Measurements from ENCODE around the gene PRKCA.
A peak's percentile ranks its signal among the peaks of the same experiment; 100 is the strongest.

PRKCA gene

DNA sequence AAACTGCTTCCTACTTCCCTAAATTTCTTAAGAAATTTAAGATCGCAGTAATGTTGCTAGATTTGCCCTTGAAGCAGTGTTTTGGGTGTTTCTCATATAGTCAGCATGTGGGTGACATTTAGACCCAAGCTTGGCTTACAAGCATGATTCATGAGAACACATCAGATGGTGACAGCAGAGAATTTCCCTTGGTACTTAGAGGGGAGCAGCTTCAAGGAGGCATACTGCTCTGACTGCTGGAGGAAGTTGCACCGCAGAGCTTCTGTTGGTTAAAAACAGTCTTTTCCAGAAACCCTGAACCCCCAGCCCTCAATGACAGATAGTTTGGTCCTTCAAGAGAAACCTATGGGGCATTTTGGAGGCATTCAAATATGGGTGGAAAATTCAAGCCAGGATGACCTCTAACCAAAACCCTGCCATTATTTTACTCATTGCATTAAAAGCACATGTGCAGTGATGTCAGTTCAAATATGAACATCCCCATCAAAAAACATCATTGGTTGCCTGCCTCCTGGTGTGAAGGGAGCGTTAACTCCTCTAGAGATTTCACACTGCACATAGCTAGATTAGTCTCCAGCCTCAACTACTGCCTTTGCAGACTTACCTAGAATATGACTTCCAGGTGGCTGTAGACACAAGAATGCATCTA is 331.0 kb downstream of the PRKCA start:
- peak in 1 of 5 experiments; percentile 88 for DNase-seq

DNA sequence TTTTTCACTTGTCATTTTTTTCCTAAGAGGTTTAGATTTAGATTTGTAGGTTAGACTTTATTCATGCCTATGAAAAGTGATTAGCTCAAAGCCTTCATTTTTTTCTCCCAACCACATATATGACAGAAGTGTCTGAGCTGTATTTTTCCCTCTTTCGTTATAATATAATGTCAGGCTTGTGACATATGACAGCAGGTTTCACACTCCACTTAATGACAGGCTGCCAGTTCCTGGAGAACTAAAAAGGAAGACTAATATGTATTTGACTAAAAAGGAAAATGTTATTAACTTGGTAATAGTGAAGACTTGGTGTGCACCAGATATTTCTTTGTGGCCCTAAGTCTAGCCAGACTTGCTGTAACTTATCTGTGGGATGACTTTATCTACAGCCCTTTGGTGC is 331.8 kb downstream of the PRKCA start:
- DNase-seq: no peak

DNA sequence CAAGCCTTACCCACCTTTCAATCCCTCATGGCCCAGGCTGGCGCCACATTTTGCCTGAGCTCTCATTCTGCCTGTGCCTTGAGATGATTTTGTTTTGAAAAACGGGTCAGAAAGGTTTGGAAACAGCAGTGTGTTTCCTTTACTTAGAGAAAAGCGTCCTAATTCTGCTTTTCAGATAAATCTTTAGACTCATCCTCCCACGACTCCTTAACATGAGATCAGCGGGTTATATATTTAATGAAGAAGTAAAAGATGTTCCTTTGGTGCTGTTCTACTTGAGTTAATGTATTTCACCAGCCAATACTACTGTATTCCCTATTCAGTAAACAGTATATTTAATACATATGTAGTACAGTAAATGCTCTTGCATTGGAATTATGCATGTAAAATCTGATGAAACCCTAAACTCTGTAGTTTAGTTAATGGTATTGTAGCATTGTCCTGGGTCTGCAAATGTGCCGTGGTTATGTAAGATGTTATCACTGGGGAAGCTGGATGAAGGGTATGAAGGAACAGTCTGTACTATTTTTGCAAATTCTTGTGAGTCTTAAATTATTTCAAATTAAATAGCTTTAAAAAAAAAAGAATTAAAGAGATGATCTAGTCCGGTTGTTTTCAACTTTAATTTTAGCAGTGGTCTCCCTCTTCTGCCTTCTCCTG is 333.1 kb downstream of the PRKCA start:
- DNase-seq: no peak

DNA sequence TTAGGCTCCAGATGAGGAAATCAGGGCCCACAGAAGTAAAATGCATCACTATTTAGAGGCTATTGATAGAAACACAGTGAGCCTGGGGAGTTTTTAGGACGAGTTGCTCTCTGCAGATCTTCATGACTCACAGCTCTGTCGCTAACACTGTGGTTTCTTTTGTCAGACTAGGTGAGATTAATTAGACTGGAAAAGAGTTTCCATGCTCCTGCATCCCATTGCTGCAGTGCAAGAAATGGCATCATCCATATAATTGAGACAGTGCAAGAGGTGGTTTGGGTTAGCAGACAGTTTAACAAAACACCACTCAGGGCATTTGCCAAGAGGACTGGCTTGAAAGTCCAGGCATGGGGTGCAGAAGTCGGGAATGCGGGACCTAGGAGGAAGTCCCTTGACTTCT is 333.7 kb downstream of the PRKCA start:
- peak in 1 of 5 experiments; percentile 13 for DNase-seq

DNA sequence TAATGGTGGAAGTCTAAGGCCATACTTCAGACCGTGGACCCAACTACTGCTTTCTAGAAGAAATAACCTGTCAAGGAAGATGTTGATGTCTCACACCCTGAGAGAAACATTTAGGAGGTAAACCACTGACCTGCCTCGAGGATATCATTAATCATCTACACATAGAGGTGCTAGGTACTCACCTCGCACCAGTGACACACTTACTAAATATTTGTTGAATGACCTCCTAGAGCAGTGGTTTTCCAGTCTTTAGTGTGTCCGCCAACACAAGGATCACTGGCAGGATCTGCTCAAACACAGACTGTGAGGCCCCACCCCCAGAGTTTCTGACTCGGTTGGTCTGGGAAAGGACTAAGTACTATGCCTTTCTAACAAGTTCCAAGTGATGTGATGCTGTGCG is 335.1 kb downstream of the PRKCA start:
- DNase-seq: no peak

DNA sequence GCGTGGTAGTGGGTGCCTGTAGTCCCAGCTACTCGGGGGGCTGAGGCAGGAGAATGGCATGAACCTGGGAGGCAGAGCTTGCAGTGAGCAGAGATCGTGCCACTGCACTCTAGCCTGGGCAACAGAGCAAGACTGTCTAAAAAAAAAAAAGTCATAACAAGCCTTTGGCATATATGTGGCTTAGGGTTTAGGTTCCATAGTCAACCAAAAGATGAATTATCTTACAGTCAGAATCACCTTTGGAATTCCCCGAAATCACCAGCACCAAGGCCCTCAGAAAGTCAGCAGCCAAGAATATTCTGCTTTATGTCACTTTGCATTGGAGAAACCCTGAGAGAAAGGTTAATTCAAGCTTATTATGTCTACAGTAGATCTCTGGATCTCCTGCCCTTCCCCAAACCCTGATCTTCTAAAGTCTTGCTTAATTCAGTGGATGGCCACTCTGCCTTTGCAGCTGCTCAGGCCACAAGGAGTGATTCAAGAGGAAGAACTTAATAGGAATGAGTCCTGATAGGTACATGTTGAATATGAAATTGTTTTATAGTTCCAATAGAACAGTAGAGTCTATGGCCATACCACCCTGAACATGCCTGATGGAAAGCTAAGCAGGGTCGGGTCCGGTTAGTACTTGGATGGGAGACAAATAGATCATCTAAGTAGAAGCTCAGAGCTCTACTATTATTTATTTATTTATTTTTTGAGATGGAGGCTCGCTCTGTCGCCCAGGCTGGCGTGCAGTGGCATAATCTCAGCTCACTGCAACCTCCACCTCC is 336.5 kb downstream of the PRKCA start:
- DNase-seq: peak in 1 of 5 experiments; percentile 19

DNA sequence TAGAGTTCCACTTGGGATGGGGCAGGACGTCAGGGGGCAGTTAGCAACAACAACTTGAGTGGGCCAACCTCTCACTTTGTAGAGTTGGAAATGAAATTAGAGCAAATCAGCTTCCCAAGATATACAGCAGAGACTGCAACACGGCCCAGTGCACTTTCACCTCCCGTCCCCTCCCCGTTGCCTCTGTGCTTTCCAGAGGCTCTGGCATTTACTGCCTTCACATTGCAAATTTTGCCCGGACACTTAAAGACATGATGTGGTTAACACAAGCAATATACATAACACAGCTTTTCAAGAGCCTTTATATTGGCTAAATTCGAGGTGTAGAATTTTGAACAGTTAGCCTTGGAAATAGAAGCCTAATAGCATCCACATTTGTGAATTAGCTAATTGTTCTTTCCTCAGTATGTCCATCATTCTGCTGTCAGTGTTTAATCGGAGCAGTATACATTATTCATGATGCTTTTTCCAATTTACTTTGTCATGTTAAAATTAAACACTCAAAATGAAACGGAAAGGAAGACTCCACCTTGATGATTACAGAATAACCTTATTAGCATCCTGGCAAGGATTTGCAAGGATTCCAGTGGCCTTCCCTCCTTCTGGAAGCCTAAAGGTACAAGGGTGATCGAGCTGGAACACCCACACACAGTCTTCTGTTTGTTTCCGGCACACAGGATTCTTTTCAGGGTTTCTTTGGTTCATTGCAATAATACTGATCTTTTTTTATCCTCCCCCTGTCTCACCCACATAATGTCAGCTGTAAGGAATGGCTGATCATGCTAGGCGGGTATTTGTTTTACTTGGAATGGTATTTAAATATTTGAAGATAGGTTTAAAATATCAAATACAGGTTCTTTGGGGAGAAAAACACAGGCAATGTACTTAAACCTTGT is 341.6 kb downstream of the PRKCA start:
- DNase-seq: no peak

DNA sequence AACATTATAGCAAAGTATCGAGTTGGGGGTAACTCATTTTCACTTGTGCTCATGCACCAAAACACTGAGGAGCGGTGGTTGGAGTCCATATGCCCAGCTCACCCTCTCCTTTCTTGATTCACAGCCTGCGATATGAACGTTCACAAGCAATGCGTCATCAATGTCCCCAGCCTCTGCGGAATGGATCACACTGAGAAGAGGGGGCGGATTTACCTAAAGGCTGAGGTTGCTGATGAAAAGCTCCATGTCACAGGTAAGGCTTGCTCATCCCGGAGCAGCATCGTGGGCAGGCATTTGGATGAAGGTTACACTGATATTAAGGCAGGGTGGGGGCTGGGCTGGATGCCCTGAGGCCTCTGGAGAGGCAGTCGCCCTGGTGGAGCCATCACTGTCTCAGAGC is 342.8 kb downstream of the PRKCA start:
- no peak for DNase-seq

DNA sequence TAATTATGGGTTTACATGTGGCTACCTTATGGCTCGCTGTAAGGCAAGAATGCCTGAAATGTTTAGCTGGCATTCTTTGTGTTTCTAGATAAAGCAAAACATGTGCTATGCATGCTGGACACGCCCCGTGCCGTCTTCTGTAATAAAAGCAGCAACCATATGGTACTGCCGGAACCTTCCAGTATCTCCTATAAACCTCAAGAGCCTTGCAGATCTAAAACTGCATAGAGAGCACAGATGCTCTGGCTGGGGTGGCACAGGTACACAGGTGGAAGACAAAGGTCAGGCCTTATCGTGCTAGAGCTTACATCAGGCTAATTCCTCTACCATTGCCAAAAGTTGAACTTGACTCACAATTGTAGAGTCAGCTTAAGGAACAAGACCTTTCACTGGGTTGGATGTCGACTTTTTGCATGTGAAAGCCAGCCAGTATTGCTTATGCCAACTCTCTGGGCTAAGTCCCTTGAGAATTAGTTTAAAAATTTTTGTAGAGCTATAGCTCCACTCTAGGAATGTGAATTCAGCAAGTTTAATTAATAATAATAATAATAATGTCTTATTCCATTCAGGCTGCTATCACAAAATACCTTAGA is 345.1 kb downstream of the PRKCA start:
- DNase-seq: no peak

DNA sequence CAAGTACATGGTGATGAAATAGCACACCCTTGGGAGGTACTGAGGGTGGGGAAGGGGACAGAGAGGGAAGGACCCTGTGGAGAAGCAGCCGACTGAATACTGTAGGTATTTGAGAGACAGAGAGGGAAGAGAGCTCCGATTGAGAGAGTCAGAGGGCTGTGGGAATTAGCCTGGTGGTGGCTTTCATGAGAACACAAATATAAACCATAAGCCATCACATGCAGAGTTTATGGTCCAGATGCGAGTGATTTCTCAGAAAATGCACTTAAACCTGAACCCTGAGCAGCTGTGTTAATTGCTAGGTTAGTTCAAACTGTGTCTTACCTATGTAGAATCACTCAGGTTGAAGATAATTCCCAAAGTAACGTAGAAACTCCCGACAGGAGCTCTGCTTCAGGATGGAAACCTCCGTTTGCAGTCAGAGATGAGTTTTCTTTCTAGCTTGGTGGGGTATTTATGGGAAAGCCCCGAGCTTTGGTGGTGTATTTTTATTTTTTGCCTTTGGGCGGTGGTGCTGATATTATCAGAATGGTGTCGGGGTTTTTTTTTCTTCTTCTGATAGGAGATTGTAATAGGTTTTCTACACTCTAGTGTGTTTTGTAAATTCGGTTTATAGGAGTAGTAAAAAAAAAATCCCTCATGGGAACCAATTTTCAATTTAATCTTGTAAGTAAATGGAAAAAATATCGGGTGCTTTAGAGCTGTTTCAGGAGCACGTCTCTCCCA is 347.6 kb downstream of the PRKCA start:
- DNase-seq: peak in 2 of 5 experiments; percentile 34 to 70

DNA sequence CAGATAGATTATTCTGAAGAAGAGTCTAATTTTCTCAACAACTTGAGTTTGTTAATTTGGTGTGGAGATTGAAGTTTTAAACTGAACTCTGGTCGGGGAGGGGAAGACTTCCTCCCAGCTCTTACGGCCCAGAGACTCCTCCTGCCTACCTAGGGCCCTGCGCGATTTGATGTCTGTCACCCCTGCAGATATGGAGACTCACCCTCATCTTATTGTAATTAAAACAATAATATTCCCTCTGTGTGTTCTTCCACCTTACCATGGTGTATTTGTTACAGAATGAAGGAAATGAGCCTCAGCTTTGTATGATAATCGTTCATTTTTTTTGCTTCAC is 348.1 kb downstream of the PRKCA start:
- peak in 1 of 5 experiments; percentile 51 for DNase-seq

DNA sequence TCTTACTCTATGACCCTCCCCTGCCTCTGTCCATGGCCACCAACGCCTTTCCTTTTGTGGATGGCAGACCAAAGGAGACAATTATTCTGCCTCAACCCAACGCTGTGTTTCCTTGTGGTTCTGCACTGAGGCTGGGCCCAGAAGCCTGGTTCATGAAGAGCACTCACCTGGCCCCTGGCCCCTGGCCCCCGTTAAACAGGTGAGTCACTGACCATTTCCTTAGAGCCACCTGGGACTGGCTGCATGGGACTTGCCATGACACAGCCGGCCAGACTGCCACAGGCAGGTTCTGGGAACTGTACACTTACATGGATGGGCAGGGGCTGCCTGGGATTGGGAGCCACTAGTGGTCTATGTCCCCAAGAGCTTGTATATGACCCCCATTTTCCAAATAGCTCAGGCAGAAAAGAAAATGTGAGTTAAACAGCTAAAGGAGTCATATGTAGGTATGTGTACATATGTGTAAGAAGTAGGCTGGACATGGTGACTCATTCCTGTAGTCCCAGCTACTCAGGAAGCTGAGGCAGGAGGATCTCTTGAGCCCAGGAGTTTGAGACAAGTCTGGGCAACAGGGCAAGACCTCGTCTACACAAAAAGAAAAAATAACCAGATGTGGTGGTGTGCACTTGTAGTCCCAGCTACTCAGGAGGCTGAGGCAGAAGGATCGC is 350.6 kb downstream of the PRKCA start:
- peak in 1 of 5 experiments; percentile 81 for DNase-seq

DNA sequence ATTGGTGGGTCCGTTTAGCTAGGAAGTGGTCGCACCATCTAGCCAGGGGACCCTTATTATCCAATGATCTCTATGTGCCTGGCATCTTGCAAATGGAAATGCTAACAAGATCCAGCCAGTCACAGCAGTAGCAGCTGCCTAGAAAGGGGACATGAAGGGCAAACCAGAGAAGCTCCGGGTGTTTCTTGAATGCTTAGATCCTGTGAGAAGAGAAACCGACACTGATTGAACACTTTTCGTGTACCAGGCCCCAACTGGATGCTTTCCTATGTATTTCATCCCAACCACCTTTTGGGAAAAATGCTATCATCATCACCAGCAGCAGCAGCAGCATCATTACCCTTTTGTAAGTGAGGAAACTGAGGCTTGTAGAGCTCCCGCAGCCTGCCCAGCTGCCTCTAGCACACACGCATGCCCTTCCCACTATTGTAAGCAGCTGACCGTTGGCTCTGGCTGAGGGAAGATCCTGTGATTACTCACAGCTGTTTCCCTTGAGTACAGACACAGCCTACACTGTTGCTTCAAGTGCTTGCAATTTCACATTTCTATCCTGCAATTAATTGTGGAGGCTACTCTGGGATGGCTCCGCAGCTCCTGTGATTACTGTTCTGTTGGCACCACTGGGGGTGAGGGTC is 351.8 kb downstream of the PRKCA start:
- no peak for DNase-seq

DNA sequence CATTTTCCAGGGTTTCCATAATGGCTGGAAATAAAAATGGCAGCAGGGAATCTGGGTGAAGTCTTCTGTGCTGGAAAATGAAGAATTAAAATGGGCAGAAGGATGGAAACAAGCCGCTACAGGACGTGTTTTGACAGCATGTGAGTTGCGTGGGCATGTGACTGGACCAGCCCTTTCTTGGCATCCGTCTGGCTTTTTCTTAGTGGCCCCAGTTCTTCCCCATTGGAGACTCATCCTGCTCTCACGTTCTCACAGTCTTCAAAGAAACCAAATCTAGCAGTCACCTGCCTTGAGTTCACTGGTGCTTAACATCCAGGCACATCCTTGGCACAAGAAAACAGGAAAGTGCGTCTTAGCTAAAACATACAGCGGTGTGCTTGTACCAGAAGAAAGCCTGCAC is 352.4 kb downstream of the PRKCA start:
- DNase-seq: no peak

DNA sequence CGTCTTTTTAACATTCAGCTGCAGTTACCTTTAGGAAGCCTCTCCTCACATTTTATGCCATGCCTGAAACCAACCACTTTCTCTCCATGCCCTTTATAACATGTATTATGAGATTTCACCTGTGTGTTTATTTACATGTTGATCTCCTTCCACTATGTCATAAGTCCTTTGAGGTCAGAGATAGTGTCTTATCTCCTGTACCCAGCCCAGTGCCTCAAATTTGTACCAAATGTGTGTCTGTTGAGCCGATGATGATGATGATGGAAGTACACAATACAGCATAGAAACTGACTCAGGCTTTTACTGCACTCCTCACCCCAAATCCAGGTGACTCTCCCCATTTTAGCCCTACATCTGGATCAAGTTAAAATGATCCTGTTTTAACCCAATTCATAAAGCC is 353.0 kb downstream of the PRKCA start:
- DNase-seq: peak in 1 of 5 experiments; percentile 20

DNA sequence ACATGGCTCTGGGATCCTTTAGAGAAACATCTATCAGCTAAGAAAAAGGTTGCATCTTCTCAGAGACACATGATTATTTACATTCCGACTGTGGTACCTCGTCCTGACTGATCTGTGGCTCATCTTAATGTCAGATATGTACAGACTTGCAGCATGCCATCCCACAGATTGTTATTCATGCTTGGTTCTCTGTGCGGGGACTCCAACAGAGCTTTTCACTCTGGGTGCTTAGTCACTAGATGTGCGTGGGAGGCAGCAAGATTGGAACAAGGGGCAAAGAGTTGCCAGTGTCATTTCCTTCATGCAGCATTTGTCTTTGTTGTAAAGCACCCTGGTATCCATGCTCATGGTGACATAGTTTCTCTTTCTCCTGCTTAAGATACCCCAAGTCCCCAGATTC is 353.4 kb downstream of the PRKCA start:
- peak in 2 of 5 experiments; percentile 19 to 65 for DNase-seq

DNA sequence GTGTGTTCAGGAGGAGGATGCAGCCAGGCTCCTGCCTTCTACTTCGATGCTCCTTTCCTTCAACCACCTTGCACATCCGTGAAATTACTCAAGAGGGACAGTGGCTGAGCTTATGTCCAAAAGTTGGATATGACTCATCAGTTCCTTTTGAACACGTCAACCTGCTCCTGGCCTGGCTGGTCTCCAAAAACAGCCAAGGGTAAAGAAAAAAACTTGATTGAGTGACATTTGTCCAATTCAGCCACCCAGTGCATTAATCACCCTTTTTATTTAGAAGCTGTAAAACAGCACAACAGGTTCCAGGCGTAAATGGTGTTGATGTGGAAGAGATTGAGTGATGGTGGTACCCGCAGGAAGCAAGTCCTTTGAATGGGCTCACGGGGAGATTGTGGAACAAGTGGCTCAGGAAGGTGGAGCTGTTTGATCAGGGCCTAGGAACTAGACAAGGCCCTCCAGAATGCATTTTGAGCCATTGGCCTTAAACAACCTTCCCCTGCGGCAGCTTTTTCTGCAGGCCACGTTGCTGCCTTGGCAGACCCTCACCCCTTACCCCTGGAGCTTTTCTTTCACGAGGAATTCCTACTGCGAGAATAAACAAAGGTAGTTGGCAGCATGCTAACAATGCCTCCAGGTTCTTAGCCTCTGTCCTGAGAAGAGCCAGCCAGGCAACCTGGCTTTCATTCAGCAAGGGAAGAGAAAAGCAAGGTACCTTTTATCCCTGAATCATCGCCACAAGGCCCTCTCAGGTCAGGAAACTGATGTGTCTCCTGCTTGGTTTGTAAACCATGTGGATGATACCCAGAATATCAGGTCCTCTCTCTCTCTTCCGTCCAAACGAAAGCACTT is 359.2 kb downstream of the PRKCA start:
- DNase-seq: peak in 1 of 5 experiments; percentile 40

DNA sequence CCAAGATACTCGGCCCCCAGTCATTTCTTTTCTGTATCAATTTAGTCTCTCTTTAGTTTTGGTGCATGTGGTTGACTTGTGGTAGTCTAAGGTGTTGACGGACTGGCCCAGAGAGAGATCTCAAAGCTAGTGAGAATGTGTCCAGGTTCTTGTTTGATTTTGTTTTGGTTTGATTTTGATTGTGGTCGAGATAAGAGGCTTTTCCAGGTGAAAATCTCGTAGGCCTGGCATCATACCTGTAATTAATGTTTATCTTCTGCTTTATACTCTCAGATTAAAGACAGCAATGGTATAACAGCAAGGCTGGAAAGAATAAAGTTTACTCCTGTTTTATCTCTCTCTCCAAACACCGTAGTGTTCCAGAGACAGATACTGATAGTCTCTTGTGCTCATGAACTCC is 360.1 kb downstream of the PRKCA start:
- DNase-seq: no peak

DNA sequence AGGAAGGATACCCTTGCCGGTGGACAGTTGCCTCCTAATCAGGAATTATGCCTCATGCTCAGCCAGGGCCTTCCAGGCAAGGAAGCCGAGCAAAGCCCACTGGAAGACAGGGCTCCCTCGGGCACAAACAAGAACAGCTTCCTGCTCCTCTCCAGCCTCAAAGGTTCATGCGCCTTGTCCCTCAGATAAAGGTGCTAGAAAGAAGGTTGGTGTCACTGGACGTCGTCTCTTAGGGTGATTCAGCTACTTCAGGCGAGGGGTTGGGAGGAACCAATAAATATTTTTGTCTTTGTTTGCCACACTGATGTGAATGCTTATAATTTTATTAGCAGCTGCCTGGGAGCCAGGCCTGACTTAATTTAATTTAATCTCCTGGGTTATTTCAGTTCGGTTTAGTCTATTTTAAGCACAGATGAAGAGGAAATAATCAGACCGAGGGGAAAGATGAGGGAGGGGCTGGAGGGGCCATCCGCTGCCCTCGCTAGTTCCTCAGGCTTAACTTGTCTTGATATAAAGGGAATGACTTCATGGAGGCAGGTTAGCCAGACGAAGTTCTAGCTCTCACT is 360.7 kb downstream of the PRKCA start:
- no peak for DNase-seq
